ENCODE results near the gene CLIC4. TPM values are rescaled to one million over a fixed set of nuclear protein-coding genes. Genes with fewer than 3 reads are reported as not detected.

Gene CLIC4
- total and polyA plus RNA-seq, 4 donors = 15.0 to 40.7 (median 28.4) TPM

DNA sequence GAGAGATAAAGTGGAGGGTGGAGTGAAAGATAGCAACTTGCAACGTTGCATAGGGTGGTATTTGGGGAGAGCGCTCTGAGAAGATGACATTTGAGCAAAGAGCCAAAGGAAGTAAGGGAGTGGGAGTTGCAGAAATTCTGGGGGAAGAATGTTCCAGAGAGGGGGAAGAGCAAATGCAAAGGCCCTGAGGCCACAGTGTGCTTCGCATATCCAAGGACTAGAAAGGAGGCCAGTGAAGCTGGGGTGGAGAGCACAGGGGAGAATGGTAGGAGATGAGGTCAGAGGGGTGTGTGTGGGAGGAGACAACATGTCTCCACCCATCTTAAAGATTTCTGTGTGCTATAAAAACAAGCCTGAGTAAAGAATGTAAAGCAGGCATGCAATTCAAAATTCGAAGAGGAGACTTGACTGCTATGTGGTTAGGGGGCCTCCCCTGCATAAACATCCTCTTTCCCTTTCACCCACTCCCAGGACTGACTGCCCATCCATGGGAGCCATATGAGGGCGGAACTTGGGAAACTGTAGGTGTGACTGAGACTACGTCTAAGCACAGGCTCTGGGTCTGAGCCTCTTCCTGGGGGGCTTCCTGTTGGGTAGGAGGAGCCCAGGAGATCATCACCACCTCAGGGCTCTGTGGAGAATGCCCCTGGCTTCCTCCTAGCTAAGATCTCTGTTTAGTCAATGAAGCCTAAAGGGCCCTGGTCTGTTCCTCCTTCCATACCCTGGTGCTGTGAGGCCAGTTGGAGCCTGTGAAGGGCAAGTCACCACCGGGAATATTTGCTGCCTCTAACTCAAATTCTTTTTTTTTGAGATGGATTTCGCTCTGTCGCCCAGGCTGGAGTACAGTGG lies 2.9 kb upstream of the CLIC4 start (continued):
- TF ChIP-seq, protein P1, sequence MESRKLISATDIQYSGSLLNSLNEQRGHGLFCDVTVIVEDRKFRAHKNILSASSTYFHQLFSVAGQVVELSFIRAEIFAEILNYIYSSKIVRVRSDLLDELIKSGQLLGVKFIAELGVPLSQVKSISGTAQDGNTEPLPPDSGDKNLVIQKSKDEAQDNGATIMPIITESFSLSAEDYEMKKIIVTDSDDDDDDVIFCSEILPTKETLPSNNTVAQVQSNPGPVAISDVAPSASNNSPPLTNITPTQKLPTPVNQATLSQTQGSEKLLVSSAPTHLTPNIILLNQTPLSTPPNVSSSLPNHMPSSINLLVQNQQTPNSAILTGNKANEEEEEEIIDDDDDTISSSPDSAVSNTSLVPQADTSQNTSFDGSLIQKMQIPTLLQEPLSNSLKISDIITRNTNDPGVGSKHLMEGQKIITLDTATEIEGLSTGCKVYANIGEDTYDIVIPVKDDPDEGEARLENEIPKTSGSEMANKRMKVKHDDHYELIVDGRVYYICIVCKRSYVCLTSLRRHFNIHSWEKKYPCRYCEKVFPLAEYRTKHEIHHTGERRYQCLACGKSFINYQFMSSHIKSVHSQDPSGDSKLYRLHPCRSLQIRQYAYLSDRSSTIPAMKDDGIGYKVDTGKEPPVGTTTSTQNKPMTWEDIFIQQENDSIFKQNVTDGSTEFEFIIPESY (IDR thresholded peaks at IDR 0.05) = no peak
- no peak for TF ChIP-seq NR2F2 (IDR thresholded peaks at IDR 0.05)

DNA sequence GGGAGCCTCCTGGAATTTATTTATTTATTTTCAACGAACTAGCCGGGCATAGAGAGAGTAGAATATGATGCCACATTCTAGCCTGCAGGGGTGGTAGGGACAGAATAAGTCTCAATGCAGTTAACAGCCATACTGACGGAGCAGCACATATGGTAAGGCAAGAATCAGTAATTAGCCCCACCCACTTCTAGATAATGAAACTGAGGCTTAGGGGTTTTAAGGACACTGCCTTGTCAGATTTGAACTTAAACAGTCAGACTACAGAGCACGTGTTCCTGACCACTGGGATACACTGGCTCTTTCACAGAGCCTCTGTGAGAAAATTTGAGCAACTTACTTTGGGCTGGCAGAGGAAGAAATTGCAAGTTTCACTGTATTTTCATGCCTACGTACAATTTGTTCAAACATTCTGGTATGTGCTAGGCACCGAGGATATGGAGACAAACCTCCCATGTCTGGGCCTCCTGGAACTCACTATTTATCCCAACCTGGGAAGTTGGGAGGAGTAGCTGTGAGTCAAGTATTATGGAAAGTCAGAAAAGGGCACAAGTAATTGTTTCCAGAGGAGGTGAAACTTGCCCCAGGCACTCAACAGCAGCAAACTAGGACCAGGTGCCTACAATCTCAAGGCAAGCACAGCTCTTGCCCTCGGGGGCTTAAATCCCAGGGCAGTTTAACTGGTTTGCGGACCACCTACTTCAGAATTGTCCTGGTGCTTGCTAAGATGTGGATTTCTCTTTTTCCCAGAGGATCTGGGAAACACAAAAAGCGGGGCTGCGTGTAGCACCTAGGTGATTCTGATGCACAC lies 1.6 kb upstream of the CLIC4 start:
- 63% methylated on average over 10 of the region's 10 CpGs for WGBS
- no peak for DNase-seq (ENCODE audit: low spot score)
- H3K9ac ChIP-seq (ENCODE audit: low read depth in 1 of 2, low read length in 2 of 2) = peak overlapping the region; percentile 62 to 65

DNA sequence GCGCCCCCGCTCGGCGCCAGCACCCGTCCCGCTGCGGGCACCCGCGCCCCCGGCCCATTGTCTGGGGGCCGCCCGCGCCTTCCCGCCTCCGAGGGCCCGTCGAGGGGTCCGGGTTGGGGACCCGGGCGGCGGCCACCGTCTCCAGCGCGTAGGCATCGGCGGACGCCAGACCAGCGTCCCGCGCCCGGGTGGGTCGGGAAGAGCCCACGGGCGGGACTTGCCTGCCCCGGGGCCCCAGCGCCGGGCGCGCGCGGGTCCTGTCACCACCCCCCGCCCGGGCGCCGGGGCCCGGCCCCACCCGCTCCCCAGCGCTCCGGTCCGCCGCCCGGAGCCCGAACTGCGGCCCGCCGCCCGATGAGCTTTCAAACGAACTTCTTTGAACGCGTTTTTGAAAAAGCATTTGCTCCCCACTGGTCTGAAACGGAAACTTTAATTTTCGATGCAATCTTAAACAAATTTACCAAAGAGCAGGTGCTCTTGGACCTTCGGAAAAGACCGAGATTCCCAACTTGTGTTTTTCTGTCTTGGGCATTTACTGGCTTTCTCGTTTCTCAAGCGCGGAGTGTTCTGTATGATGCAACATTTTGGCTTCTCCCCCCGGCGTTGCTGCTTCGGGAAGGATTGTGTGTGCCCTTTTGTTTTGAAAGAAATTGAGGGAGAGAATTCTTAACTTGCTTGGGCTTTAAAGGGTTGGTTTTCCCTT lies 615 bp downstream of the CLIC4 start:
- WGBS = under 1% methylated on average over 70 of the region's 70 CpGs
- peak; percentile 52 for DNase-seq (ENCODE audit: low spot score)
- peaks cover 0 to 43% (median 39%) of the 10 kb centered on the region in 4 donors for H3K4me1 ChIP-seq (ENCODE audit: control insufficient read depth in 4 of 4, insufficient read depth in 4 of 4, low read length in 3 of 4)
- TF ChIP-seq RXRA (IDR thresholded peaks at IDR 0.05) (peak; percentile 13 to 22), YY1 (IDR thresholded peaks at IDR 0.05) (no peak), REST (IDR thresholded peaks at IDR 0.05) (no peak), ATF3 (IDR thresholded peaks at IDR 0.05) (peak; percentile 81), TAF1 (conservative IDR thresholded peaks at IDR 0.05) (no peak), GABPA (IDR thresholded peaks at IDR 0.05 in 1 of 2, conservative IDR thresholded peaks at IDR 0.05 in 1 of 2) (no peak), HNF4A (conservative IDR thresholded peaks at IDR 0.05) (peak; percentile 26 to 36)
- TF ChIP-seq, protein P2, sequence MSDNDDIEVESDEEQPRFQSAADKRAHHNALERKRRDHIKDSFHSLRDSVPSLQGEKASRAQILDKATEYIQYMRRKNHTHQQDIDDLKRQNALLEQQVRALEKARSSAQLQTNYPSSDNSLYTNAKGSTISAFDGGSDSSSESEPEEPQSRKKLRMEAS (IDR thresholded peaks at IDR 0.05) = no peak
- TF ChIP-seq, protein P3, sequence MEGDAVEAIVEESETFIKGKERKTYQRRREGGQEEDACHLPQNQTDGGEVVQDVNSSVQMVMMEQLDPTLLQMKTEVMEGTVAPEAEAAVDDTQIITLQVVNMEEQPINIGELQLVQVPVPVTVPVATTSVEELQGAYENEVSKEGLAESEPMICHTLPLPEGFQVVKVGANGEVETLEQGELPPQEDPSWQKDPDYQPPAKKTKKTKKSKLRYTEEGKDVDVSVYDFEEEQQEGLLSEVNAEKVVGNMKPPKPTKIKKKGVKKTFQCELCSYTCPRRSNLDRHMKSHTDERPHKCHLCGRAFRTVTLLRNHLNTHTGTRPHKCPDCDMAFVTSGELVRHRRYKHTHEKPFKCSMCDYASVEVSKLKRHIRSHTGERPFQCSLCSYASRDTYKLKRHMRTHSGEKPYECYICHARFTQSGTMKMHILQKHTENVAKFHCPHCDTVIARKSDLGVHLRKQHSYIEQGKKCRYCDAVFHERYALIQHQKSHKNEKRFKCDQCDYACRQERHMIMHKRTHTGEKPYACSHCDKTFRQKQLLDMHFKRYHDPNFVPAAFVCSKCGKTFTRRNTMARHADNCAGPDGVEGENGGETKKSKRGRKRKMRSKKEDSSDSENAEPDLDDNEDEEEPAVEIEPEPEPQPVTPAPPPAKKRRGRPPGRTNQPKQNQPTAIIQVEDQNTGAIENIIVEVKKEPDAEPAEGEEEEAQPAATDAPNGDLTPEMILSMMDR (IDR thresholded peaks at IDR 0.05; ENCODE audit: low read depth, low read length, missing input control) = no peak

More for the DNA sequence above, 1.6 kb upstream of the CLIC4 start:
- Histone ChIP-seq H3K4me3 (ENCODE audit: low read depth in 1 of 3, low read length in 3 of 3) (no peak overlapping the region), H3K27ac (ENCODE audit: low read depth in 1 of 2, low read length in 2 of 2) (peak overlapping the region; percentile 42 to 66), H3K4me1 (ENCODE audit: control insufficient read depth in 4 of 4, insufficient read depth in 4 of 4, low read length in 3 of 4) (peaks cover 0 to 29% (median 24%) of the 10 kb centered on the region in 4 donors), H3K9me3 (ENCODE audit: control insufficient read depth in 4 of 4, low read length in 3 of 4) (no peaks in the 10 kb centered on the region), H3K36me3 (ENCODE audit: control insufficient read depth in 4 of 4, insufficient read depth in 3 of 4, low read depth in 1 of 4, low read length in 3 of 4) (no peaks in the 10 kb centered on the region), H3K27me3 (ENCODE audit: control insufficient read depth in 4 of 4, insufficient read depth in 4 of 4, low read length in 3 of 4) (no peaks in the 10 kb centered on the region)
- TF ChIP-seq TAF1 (conservative IDR thresholded peaks at IDR 0.05) (no peak), EGR1 (IDR thresholded peaks at IDR 0.05; ENCODE audit: low read depth in 2 of 2) (no peak), HNF4G (IDR thresholded peaks at IDR 0.05) (no peak), RAD21 (IDR thresholded peaks at IDR 0.05) (no peak), RXRA (IDR thresholded peaks at IDR 0.05) (no peak)
- TF ChIP-seq, protein P2 (IDR thresholded peaks at IDR 0.05) = no peak
- TF ChIP-seq, protein P1 (IDR thresholded peaks at IDR 0.05) = no peak

More for the DNA sequence above, 615 bp downstream of the CLIC4 start:
- H3K9ac ChIP-seq (ENCODE audit: low read depth in 1 of 2, low read length in 2 of 2) = peak overlapping the region; percentile 80 to 96
- H3K36me3 ChIP-seq (ENCODE audit: control insufficient read depth in 4 of 4, insufficient read depth in 3 of 4, low read depth in 1 of 4, low read length in 3 of 4) = no peaks in the 10 kb centered on the region
- H3K27ac ChIP-seq (ENCODE audit: low read depth in 1 of 2, low read length in 2 of 2) = peak overlapping the region; percentile 86 to 91
- no peaks in the 10 kb centered on the region for H3K9me3 ChIP-seq (ENCODE audit: control insufficient read depth in 4 of 4, low read length in 3 of 4)
- H3K27me3 ChIP-seq (ENCODE audit: control insufficient read depth in 4 of 4, insufficient read depth in 4 of 4, low read length in 3 of 4) = no peaks in the 10 kb centered on the region
- H3K4me3 ChIP-seq (ENCODE audit: low read depth in 1 of 3, low read length in 3 of 3) = peak overlapping the region; percentile 76 to 97 (median 93)
